HG03565 (cell line): Measurements from ENCODE around the gene UGT2B7.
"Not testable (repeated sequence)": the region's sequence is repeated elsewhere in the genome, so short reads cannot be mapped to it uniquely, and the experiment has no call there.

Experiments used
- ATAC-seq: cut with Tn5 transposase; IDR thresholded peaks from one replicate; pipeline ENCODE4 v1.9.1; 2021; ENCODE audit warnings: mild to moderate bottlenecking, moderate library complexity; ENCODE audit not compliant: unreplicated experiment

Gene UGT2B7

DNA sequence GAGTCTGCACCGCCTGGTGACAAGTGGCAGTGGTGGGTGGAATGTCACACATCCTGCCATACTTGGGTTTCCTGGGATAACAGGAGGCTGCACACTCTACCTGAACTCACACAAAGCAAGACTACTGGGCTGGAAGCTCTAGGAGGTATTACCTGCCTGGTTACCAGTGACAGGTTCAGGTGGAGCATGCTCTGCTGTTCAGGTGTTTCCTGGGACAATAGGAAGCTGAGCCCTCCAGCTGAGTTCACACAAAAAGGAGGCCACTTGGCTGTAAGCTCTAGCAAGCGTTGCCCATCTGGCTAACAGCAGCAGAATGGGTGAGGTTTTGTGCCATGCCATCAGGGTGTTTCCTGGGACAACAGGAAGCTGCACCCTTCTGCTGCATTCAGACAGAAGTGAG lies 17.4 kb upstream of the UGT2B7 start:
- ATAC-seq = no peak

GRCh38 chr4:69088473-69088872 lies 7.8 kb upstream of the UGT2B7 start:
- ATAC-seq = no peak

DNA sequence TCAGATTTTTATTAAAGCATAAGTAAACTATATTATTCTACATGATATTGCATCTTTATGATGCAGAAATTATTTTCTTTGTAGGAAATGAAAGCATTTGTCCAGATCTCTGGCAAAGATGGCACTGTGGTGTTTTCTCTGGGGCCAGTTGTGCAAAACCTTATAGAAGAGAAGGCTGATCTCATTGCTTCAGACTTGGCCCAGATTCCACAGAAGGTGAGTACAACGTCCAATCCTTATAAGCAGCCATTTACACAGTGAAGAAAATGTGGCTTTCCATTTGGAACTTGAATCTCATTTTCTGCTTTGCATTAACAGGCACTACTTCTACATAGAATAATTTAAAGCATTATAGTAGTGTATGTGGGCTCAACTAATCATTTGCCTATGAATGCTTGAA lies 6.9 kb upstream of the UGT2B7 start:
- no peak for ATAC-seq

DNA sequence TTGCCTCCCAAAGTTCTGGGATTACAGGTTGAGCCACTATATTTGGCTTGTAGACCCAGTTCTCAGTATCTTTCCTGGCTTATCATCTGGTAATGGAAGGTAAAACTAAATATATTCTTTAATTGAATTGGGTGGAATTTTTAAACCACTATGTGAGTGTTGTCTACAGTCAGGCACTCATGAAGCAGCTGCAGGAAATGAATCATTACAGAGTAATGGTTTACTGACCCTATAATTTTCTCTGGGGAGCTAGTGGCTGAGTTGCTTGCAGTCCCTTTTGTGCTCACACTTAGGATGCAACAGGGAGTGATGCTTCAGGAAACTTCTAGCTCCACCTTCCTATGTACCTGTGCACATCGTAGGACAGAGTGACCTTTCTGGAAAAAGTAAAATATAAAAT lies 4.1 kb upstream of the UGT2B7 start:
- no peak for ATAC-seq

DNA sequence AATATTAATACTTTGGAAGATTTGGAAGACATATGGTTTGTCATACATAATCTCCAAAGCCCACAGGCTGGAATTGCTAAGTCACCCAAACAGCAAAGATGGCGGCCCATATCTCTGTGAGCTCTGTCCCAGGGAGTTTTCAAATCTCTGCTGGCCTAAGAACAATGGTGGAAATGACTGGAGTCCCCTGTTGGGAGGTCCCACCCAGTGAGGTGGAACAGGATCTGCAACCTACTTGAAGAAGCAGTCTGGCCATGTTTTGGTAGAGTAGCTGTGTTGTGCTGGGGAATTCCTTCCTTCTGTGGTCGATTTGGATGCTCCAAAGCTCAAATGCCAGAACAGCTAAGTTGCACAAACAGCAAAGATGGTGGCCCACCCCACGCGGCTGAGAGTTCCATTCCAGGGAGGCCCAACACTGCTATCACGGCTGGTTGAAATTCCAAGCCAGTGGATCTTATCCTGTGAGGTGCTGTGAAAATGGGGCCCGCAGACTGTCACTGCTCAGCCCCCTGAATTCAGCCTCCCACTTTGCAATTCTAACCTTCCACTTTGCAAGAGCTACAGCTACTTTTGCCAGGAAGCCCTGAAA lies 3.2 kb upstream of the UGT2B7 start:
- no peak for ATAC-seq

- no peak for ATAC-seq
These were observed 2.6 kb upstream of the UGT2B7 start for GRCh38 chr4:69093681-69094080.

GRCh38 chr4:69095301-69095731 lies 958 bp upstream of the UGT2B7 start:
- no peak for ATAC-seq

DNA sequence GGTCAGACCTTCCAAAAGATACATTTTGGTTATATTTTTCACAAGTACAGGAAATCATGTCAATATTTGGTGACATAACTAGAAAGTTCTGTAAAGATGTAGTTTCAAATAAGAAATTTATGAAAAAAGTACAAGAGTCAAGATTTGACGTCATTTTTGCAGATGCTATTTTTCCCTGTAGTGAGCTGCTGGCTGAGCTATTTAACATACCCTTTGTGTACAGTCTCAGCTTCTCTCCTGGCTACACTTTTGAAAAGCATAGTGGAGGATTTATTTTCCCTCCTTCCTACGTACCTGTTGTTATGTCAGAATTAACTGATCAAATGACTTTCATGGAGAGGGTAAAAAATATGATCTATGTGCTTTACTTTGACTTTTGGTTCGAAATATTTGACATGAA lies 536 bp downstream of the UGT2B7 start:
- no peak for ATAC-seq

GRCh38 chr4:69098470-69098869 lies 2.2 kb downstream of the UGT2B7 start:
- no peak for ATAC-seq

DNA sequence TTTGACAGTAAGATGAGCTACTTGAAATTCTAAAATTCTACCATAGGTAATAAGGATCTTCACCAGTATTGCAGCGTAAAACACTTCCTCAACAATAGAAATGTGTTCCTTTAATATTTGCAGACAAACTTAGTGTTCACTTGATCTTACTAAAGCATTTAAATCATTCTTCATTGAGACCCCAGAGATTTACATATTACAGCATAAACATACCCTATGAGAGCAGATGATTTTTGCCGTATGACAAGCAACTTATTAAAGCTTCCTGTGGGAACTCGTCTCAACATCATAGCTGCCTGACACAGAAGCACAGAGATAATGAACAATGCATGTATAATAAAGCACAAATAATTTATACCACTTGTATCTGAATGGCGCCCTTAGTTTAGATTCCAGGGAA lies 3.6 kb downstream of the UGT2B7 start:
- no peak for ATAC-seq

DNA sequence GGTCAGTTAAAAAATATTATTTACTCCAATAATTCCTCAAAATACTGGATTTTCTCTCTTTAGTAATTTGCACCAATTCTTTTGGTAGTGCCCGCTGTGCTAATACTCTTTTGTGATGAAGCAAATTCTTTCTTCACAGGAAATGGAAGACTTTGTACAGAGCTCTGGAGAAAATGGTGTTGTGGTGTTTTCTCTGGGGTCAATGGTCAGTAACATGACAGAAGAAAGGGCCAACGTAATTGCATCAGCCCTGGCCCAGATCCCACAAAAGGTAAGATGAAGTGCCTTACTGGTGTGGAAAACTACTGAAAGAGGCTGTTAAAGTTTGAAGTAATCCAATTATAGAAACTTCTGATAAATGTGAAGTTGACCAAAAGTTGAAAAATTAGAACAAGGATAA lies 6.4 kb downstream of the UGT2B7 start:
- not testable (repeated sequence) for ATAC-seq

DNA sequence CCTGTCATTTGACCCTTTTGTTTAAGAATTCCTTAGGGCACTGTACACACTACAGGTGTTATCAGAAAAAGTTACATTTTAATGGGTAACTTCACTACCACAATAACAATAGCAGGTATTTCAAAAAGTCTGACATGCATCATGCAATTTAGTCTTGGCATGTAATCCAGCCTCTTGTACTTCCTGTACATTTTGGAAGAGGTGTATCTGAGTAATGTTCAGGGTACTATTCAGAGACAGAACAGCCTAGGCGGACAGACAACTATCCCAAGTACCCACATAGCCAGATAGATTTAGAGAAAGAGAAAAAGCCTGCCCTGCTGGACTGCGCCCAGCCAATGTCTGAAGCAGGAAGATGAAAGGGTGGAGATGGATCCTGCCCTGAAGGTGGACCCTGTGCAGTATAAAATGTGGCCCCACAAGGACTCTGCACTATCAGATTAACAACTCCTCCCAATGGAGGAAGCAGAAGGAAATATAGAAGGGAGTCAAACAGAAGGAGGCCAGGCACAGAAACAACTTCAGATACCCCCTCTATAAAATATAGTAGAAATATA lies 8.5 kb downstream of the UGT2B7 start:
- no peak for ATAC-seq

GRCh38 chr4:69115151-69115850 lies 19.0 kb downstream of the UGT2B7 start:
- not testable (repeated sequence) for ATAC-seq

DNA sequence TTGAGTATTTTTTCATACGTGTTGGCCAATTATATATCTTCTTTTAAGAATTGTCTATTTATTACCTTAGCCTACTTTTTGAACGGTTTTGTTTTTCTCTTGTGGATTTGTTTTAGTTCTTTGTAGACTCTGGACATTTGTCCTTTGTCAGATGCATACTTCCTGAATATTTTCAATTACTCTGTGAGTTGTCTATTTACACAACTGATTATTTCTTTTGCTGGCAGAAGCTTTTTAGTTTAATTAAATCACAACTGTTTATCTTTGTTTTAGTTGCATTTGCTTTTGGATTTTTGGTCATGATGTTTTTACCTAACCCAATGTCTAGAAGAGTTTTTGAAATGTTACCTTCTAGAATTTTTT lies 19.6 kb downstream of the UGT2B7 start:
- ATAC-seq = no peak

DNA sequence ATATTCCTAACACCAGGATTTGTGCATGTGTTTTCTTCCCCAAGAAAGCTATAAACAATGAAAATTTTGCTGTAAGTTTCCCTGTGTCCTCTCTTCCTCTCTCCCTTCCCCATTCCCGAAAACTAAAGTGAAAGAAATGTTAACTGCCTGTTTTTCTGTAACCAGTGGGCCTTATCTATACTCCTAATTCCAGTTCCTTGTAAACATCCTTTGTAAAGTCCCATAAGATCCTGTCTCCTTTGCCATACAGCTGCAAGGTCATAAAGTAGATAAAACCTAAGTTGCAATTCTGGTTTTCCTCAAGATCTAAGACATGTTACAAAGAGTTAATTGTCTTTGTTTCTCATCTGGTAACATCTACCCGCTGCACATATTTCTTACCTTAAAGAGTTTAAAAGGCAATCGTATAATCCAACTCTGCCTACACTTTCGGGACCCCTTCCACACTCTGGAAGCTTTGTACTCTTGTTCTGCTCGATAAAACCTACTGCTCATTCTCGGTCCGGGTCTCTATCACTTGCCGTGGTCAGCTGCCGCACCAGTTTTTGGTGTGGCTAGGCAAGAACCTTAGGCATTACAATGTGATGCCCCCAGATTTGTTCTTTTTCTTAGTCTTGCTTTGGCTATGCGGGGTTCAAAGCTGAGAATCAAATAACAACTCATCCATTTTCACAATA lies 20.5 kb downstream of the UGT2B7 start:
- no peak for ATAC-seq

- no peak for ATAC-seq
These were observed 24.6 kb downstream of the UGT2B7 start for GRCh38 chr4:69120870-69121269.

GRCh38 chr4:69122476-69122875 lies 26.2 kb downstream of the UGT2B7 start:
- no peak for ATAC-seq

- ATAC-seq = no peak
These were observed 28.7 kb downstream of the UGT2B7 start for GRCh38 chr4:69124941-69125340.

- ATAC-seq = no peak
These were observed 29.8 kb downstream of the UGT2B7 start for GRCh38 chr4:69126024-69126423.

GRCh38 chr4:69133993-69134392 lies 37.7 kb downstream of the UGT2B7 start:
- ATAC-seq = no peak

GRCh38 chr4:69134471-69134870 lies 38.2 kb downstream of the UGT2B7 start:
- ATAC-seq = no peak

DNA sequence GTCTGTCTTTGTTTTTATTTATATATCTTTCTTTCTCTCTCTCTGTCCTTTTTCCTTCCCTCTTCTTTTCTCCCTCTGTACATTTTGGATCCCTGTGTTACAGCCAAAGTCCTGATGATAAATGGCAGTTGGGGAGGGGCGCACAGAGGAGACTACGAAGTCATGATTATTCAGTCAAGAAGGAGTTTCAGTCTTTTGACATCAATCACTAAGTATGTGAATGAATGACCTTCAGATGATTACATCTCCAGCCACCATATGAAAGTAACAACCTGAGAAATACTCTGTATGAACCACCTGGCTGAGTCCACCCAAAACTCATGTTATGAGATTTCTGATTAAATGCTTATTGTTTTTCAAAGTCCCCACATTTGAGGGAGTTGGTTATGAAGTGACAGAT lies 45.0 kb downstream of the UGT2B7 start:
- ATAC-seq = no peak
